ENCODE measurements around the gene PDXDC1. TPM values are rescaled to one million over a fixed set of nuclear protein-coding genes. Genes with fewer than 3 reads are reported as not detected.

PDXDC1 gene
- total RNA-seq, 4 donors from 2014 or later, result 70.0 to 92.2 (median 87.6) TPM

DNA sequence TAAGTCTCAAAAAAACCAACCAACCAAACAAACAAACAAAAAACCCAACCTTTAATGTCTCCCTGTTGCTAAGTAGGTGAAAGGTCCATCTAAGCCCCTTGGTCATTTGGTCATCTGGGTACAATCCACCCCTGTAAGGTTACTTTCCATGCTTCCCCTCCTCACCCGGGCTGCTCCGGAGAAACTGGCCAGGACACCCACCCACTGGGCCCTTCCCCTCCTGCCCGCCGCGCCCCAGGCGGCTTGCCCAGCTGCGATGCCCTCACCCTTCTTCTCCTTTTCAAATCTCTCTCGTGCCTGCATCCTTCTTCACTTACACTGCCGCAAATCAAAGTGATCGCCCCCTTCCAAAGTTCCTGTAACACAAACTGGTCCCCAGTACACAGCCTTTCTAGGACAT is 79.1 kb downstream of the PDXDC1 start:
- WGBS, 2 donors (ENCODE audit: low coverage in 1 of 2), result 82 to 97% methylated on average over 10 of the region's 10 CpGs
- peak overlapping the region in 1 of 2 donors; percentile 90 for H3K4me3 ChIP-seq
- no peaks in the 10 kb centered on the region for H3K9me3 ChIP-seq
- TF ChIP-seq POLR2A (IDR thresholded peaks at IDR 0.05) (no peak), EP300 (IDR thresholded peaks at IDR 0.05) (no peak), POLR2AphosphoS5 (IDR thresholded peaks at IDR 0.05) (no peak)
- TF ChIP-seq, protein P1, sequence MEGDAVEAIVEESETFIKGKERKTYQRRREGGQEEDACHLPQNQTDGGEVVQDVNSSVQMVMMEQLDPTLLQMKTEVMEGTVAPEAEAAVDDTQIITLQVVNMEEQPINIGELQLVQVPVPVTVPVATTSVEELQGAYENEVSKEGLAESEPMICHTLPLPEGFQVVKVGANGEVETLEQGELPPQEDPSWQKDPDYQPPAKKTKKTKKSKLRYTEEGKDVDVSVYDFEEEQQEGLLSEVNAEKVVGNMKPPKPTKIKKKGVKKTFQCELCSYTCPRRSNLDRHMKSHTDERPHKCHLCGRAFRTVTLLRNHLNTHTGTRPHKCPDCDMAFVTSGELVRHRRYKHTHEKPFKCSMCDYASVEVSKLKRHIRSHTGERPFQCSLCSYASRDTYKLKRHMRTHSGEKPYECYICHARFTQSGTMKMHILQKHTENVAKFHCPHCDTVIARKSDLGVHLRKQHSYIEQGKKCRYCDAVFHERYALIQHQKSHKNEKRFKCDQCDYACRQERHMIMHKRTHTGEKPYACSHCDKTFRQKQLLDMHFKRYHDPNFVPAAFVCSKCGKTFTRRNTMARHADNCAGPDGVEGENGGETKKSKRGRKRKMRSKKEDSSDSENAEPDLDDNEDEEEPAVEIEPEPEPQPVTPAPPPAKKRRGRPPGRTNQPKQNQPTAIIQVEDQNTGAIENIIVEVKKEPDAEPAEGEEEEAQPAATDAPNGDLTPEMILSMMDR (IDR thresholded peaks at IDR 0.05), result no peak
- no peaks in the 10 kb centered on the region for H3K27me3 ChIP-seq
- H3K4me1 ChIP-seq, result peaks cover 0 to 40% (median 7%) of the 10 kb centered on the region in 3 donors
- H3K36me3 ChIP-seq, result peaks cover 0 to 7% of the 10 kb centered on the region in 2 donors
- ATAC-seq, result no peak
- peak overlapping the region in 2 of 4 donors; percentile 87 to 92 for H3K27ac ChIP-seq

DNA sequence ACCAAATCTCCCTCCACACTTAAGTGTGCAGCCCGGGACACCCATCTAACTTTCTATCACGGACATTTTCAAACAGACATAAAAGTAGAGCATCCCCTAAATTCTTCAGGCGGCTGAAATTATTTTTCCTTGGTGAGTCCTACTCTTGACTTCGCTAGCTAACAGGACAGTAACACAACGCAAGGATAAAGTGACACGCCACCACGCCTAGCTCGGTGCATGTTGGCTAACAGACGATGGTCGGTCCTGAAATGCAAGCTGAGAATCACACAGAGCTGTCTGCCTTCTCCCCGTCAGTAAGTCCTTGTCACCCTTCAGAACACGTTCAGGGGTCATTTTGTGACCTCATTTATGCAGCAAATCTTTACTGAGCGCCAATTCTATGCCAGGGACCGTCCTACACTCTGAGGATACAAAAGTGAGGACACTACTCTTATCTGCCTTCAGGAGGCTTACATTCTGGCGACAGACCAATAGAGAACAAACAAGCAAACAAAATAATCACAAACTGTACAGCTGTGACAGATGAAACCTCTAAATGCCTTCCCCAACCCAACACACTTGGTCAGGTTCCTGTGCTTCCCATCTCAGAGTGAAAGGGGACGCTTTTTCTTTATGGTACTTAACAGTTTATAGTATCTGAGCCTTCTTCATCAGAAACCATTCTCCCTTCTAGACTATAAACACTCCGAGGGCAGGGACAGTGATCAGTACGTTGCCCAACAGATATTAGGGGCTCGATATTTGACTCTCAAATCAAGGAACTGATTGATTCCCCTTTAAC is 79.7 kb downstream of the PDXDC1 start:
- Histone ChIP-seq H3K27me3 (no peaks in the 10 kb centered on the region), H3K4me3 (peak overlapping the region; percentile 83 to 90), H3K4me1 (peaks cover 0 to 37% (median 7%) of the 10 kb centered on the region in 3 donors), H3K27ac (peak overlapping the region in 3 of 4 donors; percentile 86 to 92 (median 87)), H3K36me3 (peaks cover 0 to 13% of the 10 kb centered on the region in 2 donors), H3K9me3 (no peaks in the 10 kb centered on the region)
- 70 to 74% methylated on average over 6 to 18 of the region's 19 CpGs for WGBS, 2 donors (ENCODE audit: low coverage in 1 of 2)
- no peak for ATAC-seq
- TF ChIP-seq, protein P1 (IDR thresholded peaks at IDR 0.05), result no peak
- TF ChIP-seq EP300 (IDR thresholded peaks at IDR 0.05) (no peak), POLR2A (IDR thresholded peaks at IDR 0.05) (no peak), POLR2AphosphoS5 (IDR thresholded peaks at IDR 0.05) (no peak)

DNA sequence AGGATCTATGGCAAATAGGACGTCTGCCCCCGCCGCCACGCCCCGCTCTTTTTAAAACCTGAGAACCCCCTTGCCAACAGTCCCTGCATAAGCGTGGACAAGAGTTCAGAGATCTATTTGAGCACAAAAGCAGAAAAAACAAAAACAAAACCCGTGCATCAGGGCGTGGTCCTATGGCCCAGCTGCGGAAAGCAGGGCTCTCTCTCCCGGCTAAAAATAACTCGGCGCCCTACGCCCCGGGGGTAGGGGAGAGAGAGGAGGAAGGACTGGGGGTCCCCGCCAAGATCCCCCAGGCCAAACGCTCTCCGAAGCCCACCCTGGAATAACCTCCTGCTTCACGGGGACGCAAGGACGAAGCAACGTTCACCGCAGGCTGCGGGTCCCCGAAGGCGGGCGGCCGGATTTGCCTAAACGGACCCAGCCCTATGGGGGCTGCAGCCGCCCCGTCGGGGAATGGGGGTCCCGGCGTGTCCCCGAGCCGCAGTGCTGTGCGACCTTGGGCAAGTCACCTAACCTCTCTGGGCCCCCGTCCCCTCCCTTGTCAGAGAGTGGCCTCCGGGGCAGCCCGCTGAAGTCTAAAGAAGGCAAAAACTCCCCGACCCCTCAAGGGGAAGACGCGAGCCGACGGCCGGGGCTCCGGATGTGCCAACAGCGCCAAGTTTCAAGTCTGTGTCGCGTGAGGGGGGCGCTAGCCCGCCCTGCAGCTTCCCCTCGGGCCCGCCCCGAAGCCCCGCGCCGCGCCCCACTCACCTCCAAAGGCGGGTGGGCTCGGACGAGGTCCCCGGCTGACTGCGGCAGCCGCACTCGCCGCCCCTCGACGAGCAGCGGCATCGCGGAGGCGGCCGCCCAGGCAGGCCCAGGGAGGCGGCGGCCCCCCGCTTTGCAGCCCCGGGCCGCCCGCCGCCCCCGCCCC is 80.6 kb downstream of the PDXDC1 start:
- H3K27ac ChIP-seq, result peak overlapping the region; percentile 32 to 92 (median 86)
- peaks cover 0 to 35% (median 7%) of the 10 kb centered on the region in 3 donors for H3K4me1 ChIP-seq
- H3K9me3 ChIP-seq, result no peaks in the 10 kb centered on the region
- WGBS, 2 donors (ENCODE audit: low coverage in 1 of 2), result 5 to 10% methylated on average over 8 to 12 of the region's 81 CpGs
- H3K4me3 ChIP-seq, result peak overlapping the region; percentile 83 to 90
- TF ChIP-seq POLR2A (IDR thresholded peaks at IDR 0.05) (peak; percentile 50), EP300 (IDR thresholded peaks at IDR 0.05) (no peak), POLR2AphosphoS5 (IDR thresholded peaks at IDR 0.05) (no peak)
- TF ChIP-seq, protein P1 (IDR thresholded peaks at IDR 0.05), result no peak
- no peaks in the 10 kb centered on the region for H3K27me3 ChIP-seq
- ATAC-seq, result peak; percentile 62
- H3K36me3 ChIP-seq, result peaks cover 0 to 22% of the 10 kb centered on the region in 2 donors

DNA sequence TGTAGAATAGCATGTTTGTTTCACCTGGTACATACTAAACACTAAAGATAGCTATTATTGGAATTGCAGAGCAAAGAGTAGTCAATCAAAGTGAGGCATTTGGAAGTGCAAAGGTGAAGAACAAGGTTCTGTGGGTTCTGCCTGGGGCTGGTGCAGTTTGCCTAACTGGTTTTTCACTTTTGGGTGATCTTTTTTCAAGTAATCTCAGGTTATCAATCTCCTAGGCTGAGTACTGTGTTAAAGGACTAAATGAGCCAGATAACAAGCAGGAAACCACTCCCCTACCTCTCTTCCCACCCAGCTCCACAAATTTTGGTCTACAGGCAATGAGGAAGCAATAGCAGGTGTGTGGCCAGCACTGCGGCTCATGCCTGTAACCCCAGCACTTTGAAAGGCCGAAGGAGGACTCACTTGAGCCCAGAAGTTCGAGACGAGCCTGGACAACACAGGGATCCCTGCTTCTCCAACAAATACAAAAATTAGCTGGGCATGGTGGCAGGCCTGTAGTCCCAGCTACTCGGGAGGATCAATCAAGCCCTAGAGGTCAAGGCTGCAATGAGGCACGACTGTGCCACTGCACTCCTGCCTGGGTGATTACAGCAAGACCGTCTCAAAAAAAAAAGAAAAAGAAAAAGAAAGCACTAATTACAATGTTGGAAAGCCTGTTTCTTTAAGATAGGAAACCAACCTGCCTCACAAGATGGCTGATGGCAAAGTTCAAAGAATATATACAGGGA is 83.0 kb downstream of the PDXDC1 start:
- Histone ChIP-seq H3K4me3 (no peak overlapping the region), H3K36me3 (peaks cover 6 to 46% of the 10 kb centered on the region in 2 donors), H3K27ac (no peak overlapping the region), H3K27me3 (no peaks in the 10 kb centered on the region), H3K4me1 (peaks cover 0 to 33% (median 7%) of the 10 kb centered on the region in 3 donors), H3K9me3 (no peaks in the 10 kb centered on the region)
- ATAC-seq, result no peak
- 67 to 82% methylated on average over 2 to 5 of the region's 7 CpGs for WGBS, 2 donors (ENCODE audit: low coverage in 1 of 2)
- TF ChIP-seq, protein P1 (IDR thresholded peaks at IDR 0.05), result no peak
- TF ChIP-seq EP300 (IDR thresholded peaks at IDR 0.05) (no peak), POLR2AphosphoS5 (IDR thresholded peaks at IDR 0.05) (no peak), POLR2A (IDR thresholded peaks at IDR 0.05) (no peak)

All from gastroesophageal sphincter (tissue), 4 donors.